GM19238 (cell line): ENCODE measurements around the gene MYH15.

Experiments
- DNase-seq: peaks from one replicate; pipeline ENCODE4 v3.0.0; 2011; ENCODE audit warnings: low spot score; ENCODE audit not compliant: insufficient read length

MYH15 gene

GRCh38 chr3:108472001-108472591 is 38.3 kb downstream of the MYH15 start:
- no peak for DNase-seq

GRCh38 chr3:108471426-108471825 is 39.0 kb downstream of the MYH15 start:
- no peak for DNase-seq

GRCh38 chr3:108469126-108469525 is 41.3 kb downstream of the MYH15 start:
- DNase-seq, result no peak

GRCh38 chr3:108468577-108468976 is 41.8 kb downstream of the MYH15 start:
- no peak for DNase-seq

- no peak for DNase-seq
These were observed 47.5 kb downstream of the MYH15 start for GRCh38 chr3:108462899-108463298.

- no peak for DNase-seq
These were observed 48.7 kb downstream of the MYH15 start for GRCh38 chr3:108461661-108462111.

- no peak for DNase-seq
These were observed 51.2 kb downstream of the MYH15 start for GRCh38 chr3:108459225-108459624.

- DNase-seq, result no peak
These were observed 55.1 kb downstream of the MYH15 start for GRCh38 chr3:108455212-108455705.

- no peak for DNase-seq
These were observed 56.8 kb downstream of the MYH15 start for GRCh38 chr3:108453565-108453964.

- no peak for DNase-seq
These were observed 60.0 kb downstream of the MYH15 start for GRCh38 chr3:108450444-108450843.

GRCh38 chr3:108448593-108448992 is 61.8 kb downstream of the MYH15 start:
- DNase-seq, result no peak

- no peak for DNase-seq
These were observed 63.1 kb downstream of the MYH15 start for GRCh38 chr3:108447096-108447847.

- no peak for DNase-seq
These were observed 68.1 kb downstream of the MYH15 start for GRCh38 chr3:108442281-108442680.

GRCh38 chr3:108441518-108441917 is 68.9 kb downstream of the MYH15 start:
- DNase-seq, result no peak

- no peak for DNase-seq
These were observed 69.3 kb downstream of the MYH15 start for GRCh38 chr3:108441071-108441507.

- DNase-seq, result no peak
These were observed 71.9 kb downstream of the MYH15 start for GRCh38 chr3:108438542-108438941.

GRCh38 chr3:108437439-108437838 is 73.0 kb downstream of the MYH15 start:
- no peak for DNase-seq

- no peak for DNase-seq
These were observed 76.5 kb downstream of the MYH15 start for GRCh38 chr3:108433928-108434327.

GRCh38 chr3:108432431-108432830 is 78.0 kb downstream of the MYH15 start:
- no peak for DNase-seq

- DNase-seq, result no peak
These were observed 79.9 kb downstream of the MYH15 start for GRCh38 chr3:108430540-108430939.

GRCh38 chr3:108428586-108428985 is 81.8 kb downstream of the MYH15 start:
- DNase-seq, result no peak

- DNase-seq, result no peak
These were observed 89.5 kb downstream of the MYH15 start for GRCh38 chr3:108420926-108421325.
